Type B pancreatic cell (in vitro differentiated cells): ENCODE results near the gene MMP24OS. TPM values are rescaled to one million over a fixed set of nuclear protein-coding genes. Genes with fewer than 3 reads are reported as not detected.

Source experiments
- DNase-seq: peaks from one replicate; pipeline ENCODE4 v3.0.0; 2021; ENCODE audit warnings: mixed read lengths; ENCODE audit not compliant: unreplicated experiment; ENCODE audit errors: extremely low spot score
- H3K27ac Mint-ChIP-seq: 2 replicates; pipeline ENCODE4 v1.8.0; 2021; ENCODE audit warnings: mild to moderate bottlenecking, mixed read lengths
- H3K27me3 Mint-ChIP-seq: 2 replicates; pipeline ENCODE4 v1.8.0; 2021; ENCODE audit warnings: mixed read lengths
- H3K36me3 Mint-ChIP-seq: 2 replicates; pipeline ENCODE4 v1.8.0; 2021; ENCODE audit warnings: mixed read lengths
- H3K4me1 Mint-ChIP-seq: one replicate; pipeline ENCODE4 v1.8.0; 2021; ENCODE audit warnings: mixed read lengths; ENCODE audit not compliant: unreplicated experiment
- H3K4me3 Mint-ChIP-seq: 2 replicates; pipeline ENCODE4 v1.8.0; 2021; ENCODE audit warnings: mild to moderate bottlenecking, mixed read lengths
- H3K9me3 Mint-ChIP-seq: 2 replicates; pipeline ENCODE4 v1.8.0; 2021; ENCODE audit warnings: mixed read lengths
- CTCF ChIP-seq: fragments of 200-600 bp; sonication (generic); conservative IDR thresholded peaks from 2 replicates; pipeline ENCODE4 v1.5.0; 2021; ENCODE audit warnings: antibody characterized with exemption, mild to moderate bottlenecking
- total RNA-seq: library from RNA; stranded (reverse); gene quantifications from 2 replicates; pipeline ENCODE4 v1.2.1, GENCODE V29; 2021; ENCODE audit warnings: low replicate concordance

Gene MMP24OS
- total RNA-seq, 1 donor from 2014 or later: 63.1 TPM

GRCh38 chr20:35290186-35290886 lies 12.4 kb upstream of the MMP24OS start:
- Mint-ChIP-seq H3K27ac (no peak overlapping the region), H3K4me1 (peaks cover 12% of the 10 kb centered on the region), H3K36me3 (no peaks in the 10 kb centered on the region), H3K4me3 (no peak overlapping the region), H3K27me3 (no peaks in the 10 kb centered on the region), H3K9me3 (no peaks in the 10 kb centered on the region)
- DNase-seq: no peak
- TF ChIP-seq CTCF: no peak

GRCh38 chr20:35288325-35289060 lies 10.6 kb upstream of the MMP24OS start:
- Mint-ChIP-seq H3K27me3 (no peaks in the 10 kb centered on the region), H3K4me3 (no peak overlapping the region), H3K9me3 (no peaks in the 10 kb centered on the region), H3K36me3 (no peaks in the 10 kb centered on the region), H3K4me1 (peaks cover 16% of the 10 kb centered on the region), H3K27ac (no peak overlapping the region)
- no peak for DNase-seq
- TF ChIP-seq CTCF: no peak

- Mint-ChIP-seq H3K4me3 (no peak overlapping the region), H3K27ac (no peak overlapping the region), H3K9me3 (no peaks in the 10 kb centered on the region), H3K4me1 (peaks cover 18% of the 10 kb centered on the region), H3K27me3 (no peaks in the 10 kb centered on the region), H3K36me3 (no peaks in the 10 kb centered on the region)
- DNase-seq: no peak
- no peak for TF ChIP-seq CTCF
Observed at GRCh38 chr20:35287509-35288324, 9.8 kb upstream of the MMP24OS start.

GRCh38 chr20:35286899-35287508 lies 9.1 kb upstream of the MMP24OS start:
- H3K4me3 Mint-ChIP-seq: no peak overlapping the region
- peaks cover 4% of the 10 kb centered on the region for H3K36me3 Mint-ChIP-seq
- no peak for TF ChIP-seq CTCF
- peaks cover 18% of the 10 kb centered on the region for H3K4me1 Mint-ChIP-seq
- H3K9me3 Mint-ChIP-seq: no peaks in the 10 kb centered on the region
- DNase-seq: no peak
- H3K27ac Mint-ChIP-seq: no peak overlapping the region
- no peaks in the 10 kb centered on the region for H3K27me3 Mint-ChIP-seq

GRCh38 chr20:35286077-35286898 lies 8.4 kb upstream of the MMP24OS start:
- no peak for TF ChIP-seq CTCF

More at GRCh38 chr20:35286077-35286898, 8.4 kb upstream of the MMP24OS start:
- peak overlapping the region; percentile 97 for H3K4me3 Mint-ChIP-seq
- H3K4me1 Mint-ChIP-seq: peaks cover 18% of the 10 kb centered on the region
- H3K27ac Mint-ChIP-seq: peak overlapping the region; percentile 99
- DNase-seq: no peak
- no peaks in the 10 kb centered on the region for H3K9me3 Mint-ChIP-seq
- H3K36me3 Mint-ChIP-seq: peaks cover 4% of the 10 kb centered on the region
- H3K27me3 Mint-ChIP-seq: no peaks in the 10 kb centered on the region
